GDM1 (cell line): Measurements from ENCODE around the gene EWSR1.

ENCODE experiments used
- DNase-seq: peaks from one replicate; lab custom pipeline; 2025; lab: John Stamatoyannopoulos, UW

EWSR1 gene

DNA sequence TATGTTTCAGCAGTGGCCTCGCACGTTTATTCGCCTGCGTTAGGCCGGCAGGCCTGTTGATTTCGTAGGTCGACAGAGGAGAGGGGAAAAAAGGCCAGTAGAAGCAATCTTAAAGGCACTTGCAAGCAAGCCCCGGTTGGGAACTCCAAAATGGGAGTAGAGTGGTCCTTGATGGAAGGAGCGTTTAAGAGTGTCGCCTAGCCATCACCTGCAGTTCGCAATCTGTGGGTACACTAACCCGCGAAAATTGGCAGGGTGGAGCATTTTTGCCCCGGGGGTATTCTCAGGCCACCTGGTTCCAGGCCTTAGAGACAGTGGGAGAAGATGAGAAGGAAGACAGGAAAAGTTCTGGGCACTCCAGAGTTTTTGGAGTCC is 1.1 kb downstream of the EWSR1 start:
- no peak for DNase-seq

DNA sequence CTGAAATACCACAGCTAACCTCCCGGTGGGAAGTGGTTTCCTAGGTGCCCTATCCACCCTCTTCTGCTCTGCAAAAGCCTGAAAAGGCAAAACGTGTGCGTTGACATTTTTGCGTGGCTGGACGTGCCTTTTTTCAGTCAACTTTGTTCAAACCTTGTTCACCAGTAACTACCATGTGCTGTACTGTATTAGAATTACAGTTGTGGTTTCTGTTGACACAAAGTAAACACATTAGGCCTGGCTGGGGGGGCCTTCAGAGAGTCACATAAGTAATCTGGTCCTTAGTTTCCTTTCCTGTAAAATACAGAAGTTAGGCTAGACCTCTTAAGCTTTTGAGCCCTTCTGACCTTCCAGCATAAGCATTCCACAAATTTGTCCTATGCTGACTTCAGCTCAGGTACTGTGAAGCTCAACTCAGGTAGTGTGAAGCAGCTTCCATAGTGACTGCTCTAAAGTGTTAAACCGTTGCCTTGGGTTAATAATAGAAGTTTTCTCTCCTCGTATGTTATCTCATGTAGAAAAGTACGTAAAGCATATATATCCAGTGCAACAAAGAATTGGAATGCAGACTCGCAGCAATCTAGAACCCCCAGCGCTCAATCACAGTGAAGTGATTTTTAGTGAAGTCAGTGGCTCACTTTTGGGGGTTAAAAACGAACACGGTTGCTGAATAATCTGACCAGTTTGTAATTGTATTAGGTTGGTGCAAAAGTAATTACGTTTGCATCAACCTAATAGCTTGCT is 1.8 kb downstream of the EWSR1 start:
- no peak for DNase-seq

DNA sequence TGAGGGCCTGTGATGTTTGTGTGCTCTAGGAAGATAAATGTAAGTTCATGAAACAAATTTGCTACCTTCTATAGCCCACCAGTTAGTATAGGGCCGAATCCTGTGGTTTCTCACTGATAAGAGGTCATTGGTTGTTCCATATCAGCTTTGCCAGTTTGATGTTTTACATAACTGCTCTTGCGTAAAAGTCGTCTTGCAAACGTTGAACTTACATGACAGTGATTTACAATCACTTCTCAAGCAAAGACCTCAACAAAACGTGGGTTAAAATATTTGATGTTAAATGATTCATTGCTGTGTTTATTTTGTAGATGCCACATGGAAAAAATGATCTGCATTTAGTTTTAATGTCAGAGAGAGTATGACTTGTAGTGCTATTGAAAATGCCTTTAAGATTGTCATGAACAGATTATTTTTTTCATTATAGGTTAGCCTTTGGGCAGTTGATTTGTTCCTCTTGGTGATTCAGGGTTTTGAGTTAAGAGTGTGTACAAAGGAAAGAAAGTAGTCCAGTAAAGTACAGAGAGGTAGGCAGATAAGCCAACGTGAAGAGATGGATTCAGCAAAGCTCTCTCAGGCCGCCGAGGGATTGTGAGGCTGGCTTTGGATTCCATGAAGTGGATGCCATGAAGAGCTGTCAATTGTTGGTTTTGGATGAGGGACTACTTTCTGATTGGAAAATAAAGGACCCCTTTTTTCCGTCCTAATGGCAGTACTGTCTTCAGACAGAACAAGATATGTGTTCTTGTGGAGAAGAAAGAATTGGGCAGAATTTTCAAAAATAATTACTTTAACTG is 2.6 kb downstream of the EWSR1 start:
- DNase-seq = no peak

DNA sequence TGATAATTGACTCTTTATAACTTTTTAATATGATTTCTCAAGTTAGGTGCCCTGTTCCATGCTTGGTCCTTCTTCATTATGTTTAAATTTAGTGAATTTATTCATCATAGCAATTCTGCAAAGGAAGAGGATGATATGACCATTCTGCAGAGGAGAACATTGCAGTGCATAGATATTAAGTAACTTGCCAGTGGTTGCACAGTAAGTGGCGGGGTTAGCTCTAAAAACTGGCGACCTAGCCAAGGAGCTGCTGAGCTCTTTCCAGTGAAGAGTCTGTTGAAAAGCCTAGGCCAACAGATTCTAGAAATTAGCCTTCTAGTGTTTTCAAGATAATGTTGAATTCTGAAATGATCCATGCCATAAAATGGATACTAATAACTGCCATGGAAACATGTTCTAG is 4.6 kb downstream of the EWSR1 start:
- no peak for DNase-seq

DNA sequence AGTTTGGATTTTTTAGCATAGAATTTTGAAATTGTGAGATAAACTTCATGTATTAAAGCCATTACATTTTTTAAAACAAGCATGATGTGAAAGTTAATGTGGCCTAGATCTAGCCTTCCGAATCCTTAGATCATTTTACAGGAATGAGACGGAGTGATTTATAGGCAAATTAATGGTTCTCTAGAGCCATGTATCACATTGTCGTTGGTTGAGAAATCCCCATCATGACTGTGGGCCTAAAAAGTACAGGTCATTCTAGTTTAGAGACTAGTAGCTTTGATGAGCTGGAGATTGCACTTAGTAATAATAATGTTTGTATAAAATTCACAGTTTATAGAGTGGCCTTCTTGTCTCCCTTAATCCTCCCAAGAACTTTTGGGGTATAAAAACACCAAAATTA is 7.1 kb downstream of the EWSR1 start:
- no peak for DNase-seq

DNA sequence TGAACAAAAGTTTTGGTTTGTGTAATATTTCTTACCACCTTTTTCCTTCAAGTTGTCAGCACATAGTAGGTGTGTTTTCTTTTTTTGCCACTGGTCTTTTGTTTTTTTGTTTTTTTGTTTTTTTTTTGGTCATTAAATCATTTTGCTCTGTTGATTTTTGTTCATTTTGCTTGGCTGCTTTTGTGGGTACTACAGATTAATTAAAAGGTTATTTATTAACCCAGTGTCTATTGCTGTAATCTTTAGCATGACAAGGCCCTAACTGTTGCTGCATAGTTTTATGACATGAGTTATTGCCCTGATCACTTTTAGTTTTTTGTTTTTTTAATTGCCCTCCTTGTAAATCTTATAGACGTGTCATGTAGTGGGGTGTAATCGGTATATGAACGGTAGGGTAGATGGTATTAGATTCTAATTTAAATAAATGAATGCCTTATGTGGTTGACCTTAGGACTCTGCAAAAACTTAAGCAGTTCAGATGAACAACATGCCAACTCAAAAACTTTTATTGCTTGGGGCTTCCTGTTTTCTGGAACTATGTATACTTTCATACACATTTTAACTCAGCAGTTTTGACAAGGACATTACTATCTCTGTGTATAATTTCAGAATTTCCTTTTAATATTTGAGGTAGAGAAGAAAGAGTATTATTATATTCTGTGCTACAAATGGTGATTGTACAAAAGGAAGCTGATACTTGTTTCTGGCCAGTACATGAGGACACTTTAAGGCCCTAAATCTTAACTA is 7.9 kb downstream of the EWSR1 start:
- DNase-seq = no peak

DNA sequence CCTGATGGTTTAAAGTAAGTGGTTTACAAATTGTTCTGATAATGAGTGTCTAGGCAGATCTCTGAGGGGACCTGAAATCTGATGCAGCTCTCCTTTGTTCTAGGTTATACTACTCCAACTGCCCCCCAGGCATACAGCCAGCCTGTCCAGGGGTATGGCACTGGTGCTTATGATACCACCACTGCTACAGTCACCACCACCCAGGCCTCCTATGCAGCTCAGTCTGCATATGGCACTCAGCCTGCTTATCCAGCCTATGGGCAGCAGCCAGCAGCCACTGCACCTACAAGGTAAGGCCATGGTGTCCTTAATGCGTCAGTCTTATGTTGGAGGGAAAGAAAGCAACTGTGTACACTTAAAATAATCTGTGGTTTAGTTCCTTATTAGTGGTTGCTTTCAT is 9.9 kb downstream of the EWSR1 start:
- no peak for DNase-seq

DNA sequence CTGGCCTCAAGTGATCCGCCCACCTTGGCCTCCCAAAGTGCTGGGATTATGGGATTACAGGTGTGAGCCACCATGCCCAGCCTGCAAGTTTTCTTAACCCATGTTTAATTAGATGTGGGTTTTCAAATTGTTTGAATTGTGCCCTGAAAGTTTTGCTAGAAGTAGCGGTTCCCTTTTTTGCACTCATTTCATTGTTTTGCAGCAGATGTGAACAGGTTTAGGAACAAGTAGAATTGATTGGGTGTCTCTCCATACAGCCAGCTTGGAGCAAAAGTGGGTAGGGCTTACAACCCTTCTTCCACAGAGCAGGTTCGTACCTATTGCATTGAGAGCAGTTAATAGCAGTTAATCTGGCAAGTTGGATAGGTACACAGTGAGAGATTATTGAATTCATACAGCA is 16.1 kb downstream of the EWSR1 start:
- no peak for DNase-seq

DNA sequence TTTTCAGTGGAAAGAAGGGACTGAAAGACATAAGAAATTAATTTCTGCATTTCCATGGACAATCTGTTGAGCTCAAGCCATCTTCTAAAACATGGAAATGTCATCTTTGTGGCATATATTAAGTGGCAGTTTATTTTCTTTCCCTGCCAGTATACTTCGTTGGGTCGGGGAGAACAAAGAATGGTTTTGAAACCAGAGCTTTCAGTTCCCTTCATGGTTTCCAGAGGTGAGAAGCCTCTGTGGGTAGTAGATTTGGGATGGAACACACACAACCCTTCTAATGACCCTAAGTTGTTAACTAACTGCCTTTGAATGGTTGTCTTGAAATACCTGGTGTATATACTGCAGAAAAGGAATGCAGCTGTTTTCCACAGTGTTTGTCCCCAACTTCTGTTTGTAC is 20.8 kb downstream of the EWSR1 start:
- no peak for DNase-seq

DNA sequence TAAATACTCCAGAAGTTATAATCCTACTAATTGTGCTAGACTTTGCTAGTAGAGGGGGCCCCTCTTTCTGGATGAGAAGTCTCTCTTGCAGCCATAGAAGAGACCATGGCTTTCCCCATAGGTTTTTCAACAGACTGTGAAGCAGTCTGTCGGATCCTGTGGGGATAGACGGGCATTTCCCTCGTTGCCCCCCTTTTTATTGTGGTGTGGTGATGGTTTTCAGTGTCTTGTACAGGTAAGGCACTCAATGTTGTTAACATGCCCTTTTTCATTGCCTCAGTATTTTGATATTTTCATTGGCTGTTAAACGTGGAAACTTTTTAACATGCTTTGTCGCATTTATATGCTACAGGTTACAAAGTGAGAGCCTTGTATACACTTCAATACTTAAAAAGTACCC is 22.0 kb downstream of the EWSR1 start:
- DNase-seq = no peak

DNA sequence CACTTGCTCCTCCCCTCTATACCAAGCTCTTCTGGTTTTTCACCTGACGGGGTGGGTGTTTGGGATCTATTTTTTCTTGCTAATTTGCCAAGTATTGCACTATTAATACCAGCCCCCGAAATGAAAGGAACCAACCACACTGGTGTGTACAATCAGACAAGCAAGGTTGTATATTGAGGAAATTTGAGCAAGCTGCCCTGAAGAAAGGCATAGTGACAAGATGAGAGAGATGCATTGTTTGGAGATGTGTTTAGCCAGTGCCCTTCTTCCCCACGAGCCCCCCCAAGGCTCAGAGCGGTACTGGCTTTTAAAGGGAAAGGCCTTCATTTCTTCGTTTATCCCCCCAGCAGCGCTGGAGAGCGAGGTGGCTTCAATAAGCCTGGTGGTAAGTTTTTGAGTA is 23.1 kb downstream of the EWSR1 start:
- no peak for DNase-seq

DNA sequence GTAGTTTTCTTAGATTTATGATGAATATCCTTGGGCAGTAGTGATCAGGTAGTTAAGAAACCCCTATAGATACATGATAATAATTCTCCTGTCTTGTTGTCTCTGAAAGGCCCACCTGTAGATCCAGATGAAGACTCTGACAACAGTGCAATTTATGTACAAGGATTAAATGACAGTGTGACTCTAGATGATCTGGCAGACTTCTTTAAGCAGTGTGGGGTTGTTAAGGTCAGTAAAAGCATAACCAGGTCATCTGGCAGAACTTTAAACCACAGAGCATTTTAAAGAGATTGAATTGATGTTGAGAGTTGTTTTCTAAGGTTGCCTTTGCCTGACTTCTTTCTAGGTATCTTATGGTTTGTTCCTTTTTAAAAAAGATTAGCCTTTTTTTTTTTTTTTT is 24.3 kb downstream of the EWSR1 start:
- DNase-seq = no peak

DNA sequence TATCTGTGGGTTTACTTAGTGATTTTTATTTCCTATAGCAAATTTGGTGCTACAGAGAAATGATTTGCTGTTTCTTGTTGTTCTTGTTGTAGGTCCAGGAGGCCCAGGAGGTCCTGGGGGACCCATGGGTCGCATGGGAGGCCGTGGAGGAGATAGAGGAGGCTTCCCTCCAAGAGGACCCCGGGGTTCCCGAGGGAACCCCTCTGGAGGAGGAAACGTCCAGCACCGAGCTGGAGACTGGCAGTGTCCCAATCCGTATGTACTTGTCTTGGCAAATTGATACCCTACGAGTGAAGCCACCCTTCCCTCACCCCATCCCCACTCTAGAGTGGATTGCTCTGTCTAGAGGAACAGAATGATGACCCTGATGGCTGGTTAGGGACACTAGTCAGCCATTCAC is 30.6 kb downstream of the EWSR1 start:
- no peak for DNase-seq

DNA sequence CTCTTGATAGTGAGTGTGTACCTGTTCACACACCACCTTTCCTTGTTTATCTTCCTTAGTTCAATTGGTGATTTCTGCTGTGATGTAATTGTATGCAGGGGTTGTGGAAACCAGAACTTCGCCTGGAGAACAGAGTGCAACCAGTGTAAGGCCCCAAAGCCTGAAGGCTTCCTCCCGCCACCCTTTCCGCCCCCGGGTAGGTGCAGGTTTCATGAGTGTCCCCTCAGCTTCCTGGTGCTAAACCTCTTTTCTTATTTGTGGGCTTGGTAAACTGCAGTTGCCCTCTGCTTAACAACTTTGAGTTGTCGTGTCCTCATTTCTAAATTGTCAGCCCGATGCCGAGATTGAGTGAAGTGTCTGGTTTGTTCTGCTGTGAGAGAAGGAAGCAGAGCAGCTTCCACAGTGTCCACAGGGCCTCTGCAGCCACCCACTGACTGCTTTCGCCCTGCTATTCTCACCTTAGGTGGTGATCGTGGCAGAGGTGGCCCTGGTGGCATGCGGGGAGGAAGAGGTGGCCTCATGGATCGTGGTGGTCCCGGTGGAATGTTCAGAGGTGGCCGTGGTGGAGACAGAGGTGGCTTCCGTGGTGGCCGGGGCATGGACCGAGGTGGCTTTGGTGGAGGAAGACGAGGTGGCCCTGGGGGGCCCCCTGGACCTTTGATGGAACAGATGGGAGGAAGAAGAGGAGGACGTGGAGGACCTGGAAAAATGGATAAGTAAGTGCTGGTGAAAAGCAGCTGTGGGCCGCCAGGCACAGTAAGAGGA is 31.2 kb downstream of the EWSR1 start:
- no peak for DNase-seq

DNA sequence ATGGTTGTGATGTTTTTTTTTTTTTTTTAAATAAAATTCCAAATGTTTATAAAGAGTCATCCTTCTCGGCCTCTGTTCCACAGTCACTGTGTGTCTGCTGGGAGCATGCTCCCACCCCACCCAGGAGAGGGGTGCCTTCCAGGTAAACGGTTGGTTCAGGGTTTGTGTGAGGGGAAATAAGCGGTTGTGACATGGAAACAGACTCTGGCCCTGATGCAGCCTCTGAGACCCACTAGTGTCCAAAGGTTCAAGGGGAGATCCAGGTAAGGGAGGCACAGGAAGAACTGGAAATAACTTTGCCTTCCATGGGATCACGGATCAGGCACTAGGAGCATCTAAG is 32.4 kb downstream of the EWSR1 start:
- DNase-seq = no peak

DNA sequence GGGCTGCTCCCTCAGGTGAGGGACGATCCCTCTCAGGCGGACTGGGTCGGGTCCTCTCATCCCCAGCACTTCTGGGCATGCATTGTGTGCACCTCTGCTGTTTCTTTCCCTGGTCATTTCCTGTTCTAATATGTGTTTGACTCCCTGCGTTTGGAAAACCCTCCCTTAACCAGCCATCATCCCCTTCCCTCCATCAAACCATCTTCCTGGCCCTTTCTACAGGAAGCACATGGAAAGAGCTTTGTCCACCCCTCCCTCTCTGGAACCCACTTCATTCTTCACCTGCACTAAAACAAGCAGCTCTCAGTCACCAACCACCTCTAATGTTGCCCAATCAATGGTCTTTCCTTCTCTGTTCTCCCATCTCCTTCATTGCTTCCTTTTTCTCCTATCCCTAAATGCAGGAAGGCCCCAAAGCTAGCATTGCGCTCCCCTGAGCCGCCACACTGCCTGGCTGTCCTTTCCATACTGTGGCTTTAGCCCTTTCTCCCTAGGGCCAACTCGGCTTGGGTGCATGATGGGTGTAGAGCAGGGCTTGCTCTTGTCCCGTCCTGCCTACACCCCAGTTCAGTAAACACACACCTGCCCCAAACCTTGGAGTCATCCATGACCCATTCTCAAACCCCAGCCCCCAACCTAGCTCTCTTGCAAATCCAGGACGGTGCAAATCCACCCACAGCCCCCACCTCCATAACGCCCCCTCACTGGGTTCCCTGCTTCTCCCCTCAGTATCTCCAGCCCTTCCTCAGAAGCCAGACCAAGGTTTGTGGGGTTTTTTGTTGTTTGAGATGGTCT is 32.9 kb downstream of the EWSR1 start:
- DNase-seq = no peak

DNA sequence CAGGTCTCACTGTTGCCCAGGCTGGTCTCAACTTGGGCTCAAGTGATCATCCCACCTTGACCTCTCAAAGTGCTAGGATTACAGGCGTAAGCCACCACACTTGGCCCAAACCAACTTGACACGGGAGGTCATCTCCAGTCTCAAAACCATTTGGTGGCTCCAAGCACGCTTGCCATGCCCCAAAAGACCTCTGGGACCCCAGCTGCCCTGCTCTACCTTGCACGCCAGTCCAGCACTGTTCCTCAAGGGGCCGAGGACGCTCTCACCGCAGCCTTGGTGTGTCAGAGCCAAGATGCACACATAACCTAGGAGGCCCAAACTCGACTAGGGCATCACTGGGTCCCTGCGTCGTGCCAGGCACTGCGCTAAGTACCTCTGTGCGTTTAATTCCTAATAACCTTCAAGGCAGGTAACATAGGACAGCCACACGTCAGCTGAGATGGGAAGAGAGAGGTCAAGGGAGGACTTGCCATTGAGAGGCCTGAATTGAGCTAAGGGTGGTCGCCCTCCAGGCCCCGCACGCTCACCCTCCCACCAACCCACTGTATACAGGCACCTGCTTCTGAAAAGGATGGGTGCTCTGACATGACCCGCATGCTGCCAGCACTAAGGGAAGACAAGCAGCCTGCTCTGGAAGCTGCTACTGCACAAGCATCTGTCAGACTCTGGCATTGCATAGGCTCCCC is 33.8 kb downstream of the EWSR1 start:
- DNase-seq = no peak

DNA sequence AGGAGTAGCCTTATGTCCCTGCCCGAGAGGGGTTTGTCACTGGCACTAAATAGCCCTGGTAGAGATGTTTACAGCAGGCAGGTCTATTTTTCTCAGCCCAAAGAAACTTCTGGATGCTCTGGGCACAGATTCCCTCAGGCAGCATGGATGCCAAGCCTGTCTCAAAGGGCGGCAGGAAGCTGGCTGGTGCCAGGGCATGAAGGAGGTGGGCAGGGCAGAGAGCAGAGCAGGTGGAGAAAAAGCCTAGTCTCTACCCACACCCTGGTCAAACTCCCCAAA is 34.3 kb downstream of the EWSR1 start:
- DNase-seq = no peak

DNA sequence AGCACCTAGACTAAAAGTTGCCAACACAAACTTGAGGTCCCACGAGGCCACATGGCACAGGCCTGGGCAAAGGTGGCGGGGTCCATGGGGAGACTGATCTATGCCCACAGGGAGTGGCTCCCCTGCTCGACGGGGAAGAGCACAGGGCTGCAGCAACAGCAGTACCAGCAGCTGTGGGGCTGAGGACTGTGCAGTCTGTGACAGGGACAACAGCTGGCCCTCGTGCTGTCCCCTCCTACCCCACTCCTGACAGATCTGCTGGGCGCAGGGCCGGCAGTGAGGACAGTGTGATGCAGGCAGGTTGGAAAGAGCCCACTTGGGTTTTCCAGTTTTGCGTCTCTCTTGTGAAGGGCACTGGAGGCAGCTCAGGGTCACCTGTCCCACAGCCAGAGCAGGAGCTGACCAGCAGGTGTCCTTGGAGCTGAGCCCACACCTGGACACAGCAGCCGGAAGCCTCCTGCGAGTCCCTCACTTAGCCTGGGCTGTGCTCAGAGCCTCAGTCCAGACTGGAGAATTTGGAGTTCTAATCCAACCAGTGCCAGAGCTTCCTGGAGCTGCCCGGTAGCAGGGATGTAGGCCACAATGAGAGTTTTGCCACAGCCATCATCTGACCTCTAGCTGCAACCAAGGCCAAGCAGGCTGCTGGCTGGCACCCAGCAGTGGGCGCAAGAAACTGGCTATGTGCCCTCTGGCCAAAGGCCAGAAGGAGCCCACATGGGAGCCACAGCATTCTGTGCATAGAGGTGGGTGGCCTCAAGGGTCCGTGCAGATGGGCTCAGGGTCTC is 34.8 kb downstream of the EWSR1 start:
- DNase-seq = no peak

DNA sequence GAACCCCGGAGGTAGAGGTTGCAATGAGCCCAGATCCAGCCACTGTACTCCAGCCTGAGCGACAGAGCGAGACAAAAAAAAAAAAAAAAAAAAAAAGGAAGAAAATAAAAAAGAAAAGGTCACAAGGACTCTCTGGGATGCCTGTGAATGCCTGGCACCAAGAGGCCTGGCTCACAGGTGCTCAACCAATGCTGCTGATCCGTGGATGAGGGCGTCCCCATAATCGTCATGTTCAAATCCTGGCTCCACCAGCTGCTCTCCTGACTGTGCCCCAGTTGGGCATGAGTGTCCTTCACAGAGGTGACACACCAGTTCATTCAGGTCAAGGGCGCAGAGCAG is 37.7 kb downstream of the EWSR1 start:
- no peak for DNase-seq
